Stimulated activated CD8-positive, alpha-beta memory T cell treated with anti-CD3 and anti-CD28 coated beads, Interleukin-7, amount 100 ng/mL, for 24 hours (primary cell): ENCODE results near the gene SRPRB.

Source experiments
- DNase-seq: peaks from one replicate; pipeline ENCODE4 v3.0.0-alpha.2; 2020; ENCODE audit warnings: low read depth

The SRPRB gene

GRCh38 chr3:133840767-133841166 lies 35.2 kb downstream of the SRPRB start:
- no peak for DNase-seq

- no peak for DNase-seq
These were observed 35.6 kb downstream of the SRPRB start for GRCh38 chr3:133841196-133841595.

GRCh38 chr3:133842158-133842557 lies 36.5 kb downstream of the SRPRB start:
- no peak for DNase-seq

GRCh38 chr3:133843634-133844033 lies 38.0 kb downstream of the SRPRB start:
- DNase-seq: no peak

- DNase-seq: no peak
These were observed 39.5 kb downstream of the SRPRB start for GRCh38 chr3:133845127-133845526.

- DNase-seq: no peak
These were observed 43.7 kb downstream of the SRPRB start for GRCh38 chr3:133849346-133849745.

GRCh38 chr3:133850034-133850433 lies 44.4 kb downstream of the SRPRB start:
- DNase-seq: no peak

- DNase-seq: no peak
These were observed 45.8 kb downstream of the SRPRB start for GRCh38 chr3:133851266-133851906.

- no peak for DNase-seq
These were observed 46.3 kb downstream of the SRPRB start for GRCh38 chr3:133851931-133852330.

- no peak for DNase-seq
These were observed 47.7 kb downstream of the SRPRB start for GRCh38 chr3:133853063-133853924.

- no peak for DNase-seq
These were observed 48.3 kb downstream of the SRPRB start for GRCh38 chr3:133853925-133854227.

- DNase-seq: no peak
These were observed 48.8 kb downstream of the SRPRB start for GRCh38 chr3:133854264-133855001.

GRCh38 chr3:133855002-133855370 lies 49.4 kb downstream of the SRPRB start:
- no peak for DNase-seq

GRCh38 chr3:133855772-133856171 lies 50.2 kb downstream of the SRPRB start:
- DNase-seq: no peak

GRCh38 chr3:133856316-133856715 lies 50.7 kb downstream of the SRPRB start:
- DNase-seq: no peak

- DNase-seq: no peak
These were observed 52.2 kb downstream of the SRPRB start for GRCh38 chr3:133857767-133858166.

GRCh38 chr3:133859381-133860234 lies 54.0 kb downstream of the SRPRB start:
- no peak for DNase-seq

- no peak for DNase-seq
These were observed 54.9 kb downstream of the SRPRB start for GRCh38 chr3:133860519-133860918.

- DNase-seq: no peak
These were observed 56.5 kb downstream of the SRPRB start for GRCh38 chr3:133862161-133862560.

- DNase-seq: no peak
These were observed 58.3 kb downstream of the SRPRB start for GRCh38 chr3:133863911-133864310.

GRCh38 chr3:133864616-133865015 lies 59.0 kb downstream of the SRPRB start:
- no peak for DNase-seq
